HepG2 (cell line): ENCODE data around the gene LAMC1. TPM values are rescaled to one million over a fixed set of nuclear protein-coding genes. Genes with fewer than 3 reads are reported as not detected.

Experiments used
- CENPX ChIP-seq: sonication (generic); formaldehyde crosslinking; IDR thresholded peaks from 2 replicates; pipeline ENCODE4 v1.9.0; 2021; ENCODE audit warnings: mild to moderate bottlenecking, missing genetic modification reagents, moderate library complexity
- CHCHD3 ChIP-seq: sonication (generic); formaldehyde crosslinking; IDR thresholded peaks from 2 replicates; pipeline ENCODE4 v1.8.0; 2022; ENCODE audit warnings: mild to moderate bottlenecking, missing genetic modification reagents, moderate library complexity
- EHMT2 ChIP-seq: fragments of 200-600 bp; sonication (generic); IDR thresholded peaks from 2 replicates; pipeline ENCODE4 v1.7.0; 2017; ENCODE audit warnings: antibody characterized with exemption, low read depth, low read length, borderline replicate concordance
- GABPA ChIP-seq, 2 experiments: IDR thresholded peaks; 2 replicates each; pipeline ENCODE4 v1.6.1; 2011 to 2016; ENCODE audit warnings: low read depth in 2 of 2, low read length in 1 of 2, missing biosample characterization in 1 of 2, missing genetic modification characterization in 1 of 2
- HNRNPL ChIP-seq: fragments of 200-400 bp; formaldehyde crosslinking; IDR thresholded peaks from 2 replicates; pipeline ENCODE4 v1.6.1; 2017; ENCODE audit warnings: mild to moderate bottlenecking, low read depth, low read length
- NBN ChIP-seq: fragments of 450-650 bp; conservative IDR thresholded peaks from 2 replicates; pipeline ENCODE4 v1.6.1; 2017
- PAWR ChIP-seq: sonication (generic); formaldehyde crosslinking; IDR thresholded peaks from 2 replicates; pipeline ENCODE4 v1.4.0; 2020; ENCODE audit warnings: missing genetic modification reagents, mild to moderate bottlenecking, borderline replicate concordance
- PHF8 ChIP-seq: sonication (generic); formaldehyde crosslinking; IDR thresholded peaks from 2 replicates; pipeline ENCODE4 v1.5.0; 2020; ENCODE audit warnings: missing genetic modification reagents
- POLR2AphosphoS2 ChIP-seq: IDR thresholded peaks from 2 replicates; pipeline ENCODE4 v1.6.1; 2011; ENCODE audit warnings: low read depth, low read length, improper control_type of control experiment
- PPARG ChIP-seq: conservative IDR thresholded peaks from 2 replicates; pipeline ENCODE4 v1.6.1; 2016; ENCODE audit warnings: missing biosample characterization, missing genetic modification reagents
- PTBP1 ChIP-seq: fragments of 200-400 bp; formaldehyde crosslinking; IDR thresholded peaks from 2 replicates; pipeline ENCODE4 v1.6.1; 2018; ENCODE audit warnings: low read length, low read depth; ENCODE audit not compliant: poor library complexity, severe bottlenecking
- SUZ12 ChIP-seq: fragments of 150-350 bp; IDR thresholded peaks from 2 replicates; pipeline ENCODE4 v1.6.1; 2014; ENCODE audit warnings: low read depth, low read length
- ZFX ChIP-seq: sonication (generic); formaldehyde crosslinking; IDR thresholded peaks from 2 replicates; pipeline ENCODE4 v1.4.0; 2020; ENCODE audit warnings: mild to moderate bottlenecking, low read depth, missing genetic modification reagents, moderate library complexity
- ZKSCAN8 ChIP-seq: IDR thresholded peaks from 2 replicates; pipeline ENCODE4 v1.6.1; 2016; ENCODE audit warnings: borderline replicate concordance, missing genetic modification reagents, missing compliant biosample characterization
- ZMYM3 ChIP-seq: sonication (generic); formaldehyde crosslinking; IDR thresholded peaks from 2 replicates; pipeline ENCODE4 v1.5.1; 2020; ENCODE audit warnings: mild to moderate bottlenecking, missing genetic modification reagents
- ZNF207 ChIP-seq: fragments of 450-650 bp; IDR thresholded peaks from 2 replicates; pipeline ENCODE4 v1.6.1; 2016; ENCODE audit warnings: antibody characterized with exemption, borderline replicate concordance
- ZNF350 ChIP-seq: sonication (generic); formaldehyde crosslinking; IDR thresholded peaks from 2 replicates; pipeline ENCODE4 v1.4.0; 2020; ENCODE audit warnings: mild to moderate bottlenecking, low read depth, missing genetic modification reagents, borderline replicate concordance
- ZNF570 ChIP-seq: sonication (generic); formaldehyde crosslinking; IDR thresholded peaks from 2 replicates; pipeline ENCODE4 v1.4.0; 2020; ENCODE audit warnings: mild to moderate bottlenecking, missing genetic modification reagents, borderline replicate concordance
- polyA plus RNA-seq, 8 experiments: library from polyadenylated mRNA; depleted of rRNA in 3 of 8; stranded (reverse) in 7 of 8; unstranded in 1 of 8; fragments of >200 nt; fragmentation: Illumina TruSeq in 4 of 8; extraction: Trizol in 4 of 8; gene quantifications; 2 replicates each; pipeline versions ENCODE4 v1.2.1 to v1.2.3, GENCODE V29; 2011 to 2016; ENCODE audit warnings: low read depth in 4 of 8, missing spikeins in 1 of 8, mixed read lengths in 1 of 8; ENCODE audit not compliant: insufficient read depth in 1 of 8
- total RNA-seq, 5 experiments: library from RNA; depleted of rRNA; stranded (reverse); fragments of >200 nt; fragmentation: Illumina TruSeq; extraction: Trizol; gene quantifications; 2 replicates each; pipeline ENCODE4 v1.2.3, GENCODE V29; 2016; ENCODE audit warnings: low read depth in 1 of 5
- TF ChIP-seq, protein P1 (sequence below): sonication (generic); formaldehyde crosslinking; IDR thresholded peaks from 2 replicates; pipeline ENCODE4 v1.5.1; 2020; ENCODE audit warnings: mild to moderate bottlenecking, missing genetic modification reagents
- TF ChIP-seq, protein P2 (sequence below): IDR thresholded peaks from 2 replicates; pipeline ENCODE4 v1.6.1; 2016; ENCODE audit warnings: low read depth, control low read depth
- TF ChIP-seq, protein P3 (sequence below): sonication (generic); formaldehyde crosslinking; IDR thresholded peaks from 2 replicates; pipeline ENCODE4 v1.4.0; 2020; ENCODE audit warnings: mild to moderate bottlenecking, missing genetic modification reagents
- TF ChIP-seq, protein P4 (sequence below): sonication (generic); formaldehyde crosslinking; IDR thresholded peaks from 2 replicates; pipeline ENCODE4 v1.9.0; 2022; ENCODE audit warnings: missing genetic modification reagents, mild to moderate bottlenecking, borderline replicate concordance

The LAMC1 gene
- total and polyA plus RNA-seq, 2 of the 13 experiments (the other 11 are each of a cell fraction or from before 2014, with no cell fraction given) = 58.5 to 137 TPM

DNA sequence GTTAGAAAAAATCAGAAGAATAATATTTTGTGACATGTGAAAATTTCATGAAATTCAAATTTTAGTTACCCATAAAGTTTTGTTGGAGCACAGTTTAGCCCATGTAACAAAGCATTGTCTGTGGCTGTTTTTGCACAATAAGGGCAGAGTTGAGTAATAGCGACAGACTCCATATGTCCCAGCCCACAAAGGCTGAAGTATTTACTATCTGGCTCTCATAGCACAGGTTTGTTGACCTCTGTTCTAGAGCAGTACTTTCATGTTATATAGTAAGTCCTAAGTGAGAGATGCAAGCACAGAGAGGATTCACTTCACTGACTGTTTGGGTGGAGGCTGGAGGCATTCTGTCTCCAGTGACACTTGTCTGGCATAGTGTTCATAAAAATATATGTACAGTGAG, 6.8 kb downstream of the LAMC1 start (continued):
- TF ChIP-seq, protein P1, sequence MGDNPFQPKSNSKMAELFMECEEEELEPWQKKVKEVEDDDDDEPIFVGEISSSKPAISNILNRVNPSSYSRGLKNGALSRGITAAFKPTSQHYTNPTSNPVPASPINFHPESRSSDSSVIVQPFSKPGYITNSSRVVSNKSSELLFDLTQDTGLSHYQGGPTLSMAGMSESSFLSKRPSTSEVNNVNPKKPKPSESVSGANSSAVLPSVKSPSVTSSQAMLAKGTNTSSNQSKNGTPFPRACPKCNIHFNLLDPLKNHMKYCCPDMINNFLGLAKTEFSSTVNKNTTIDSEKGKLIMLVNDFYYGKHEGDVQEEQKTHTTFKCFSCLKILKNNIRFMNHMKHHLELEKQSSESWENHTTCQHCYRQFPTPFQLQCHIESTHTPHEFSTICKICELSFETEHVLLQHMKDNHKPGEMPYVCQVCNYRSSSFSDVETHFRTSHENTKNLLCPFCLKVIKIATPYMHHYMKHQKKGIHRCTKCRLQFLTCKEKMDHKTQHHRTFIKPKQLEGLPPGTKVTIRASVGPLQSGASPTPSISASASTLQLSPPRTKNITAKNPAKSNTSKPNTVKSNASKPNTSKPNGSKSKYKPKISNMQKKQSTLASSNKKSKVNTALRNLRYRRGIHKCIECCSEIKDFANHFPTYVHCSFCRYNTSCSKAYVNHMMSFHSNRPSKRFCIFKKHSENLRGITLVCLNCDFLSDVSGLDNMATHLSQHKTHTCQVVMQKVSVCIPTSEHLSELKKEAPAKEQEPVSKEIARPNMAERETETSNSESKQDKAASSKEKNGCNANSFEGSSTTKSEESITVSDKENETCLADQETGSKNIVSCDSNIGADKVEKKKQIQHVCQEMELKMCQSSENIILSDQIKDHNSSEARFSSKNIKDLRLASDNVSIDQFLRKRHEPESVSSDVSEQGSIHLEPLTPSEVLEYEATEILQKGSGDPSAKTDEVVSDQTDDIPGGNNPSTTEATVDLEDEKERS (CRISPR knock-in tag) = no peak
- TF ChIP-seq CENPX (CRISPR knock-in tag) = no peak
- TF ChIP-seq, protein P2, sequence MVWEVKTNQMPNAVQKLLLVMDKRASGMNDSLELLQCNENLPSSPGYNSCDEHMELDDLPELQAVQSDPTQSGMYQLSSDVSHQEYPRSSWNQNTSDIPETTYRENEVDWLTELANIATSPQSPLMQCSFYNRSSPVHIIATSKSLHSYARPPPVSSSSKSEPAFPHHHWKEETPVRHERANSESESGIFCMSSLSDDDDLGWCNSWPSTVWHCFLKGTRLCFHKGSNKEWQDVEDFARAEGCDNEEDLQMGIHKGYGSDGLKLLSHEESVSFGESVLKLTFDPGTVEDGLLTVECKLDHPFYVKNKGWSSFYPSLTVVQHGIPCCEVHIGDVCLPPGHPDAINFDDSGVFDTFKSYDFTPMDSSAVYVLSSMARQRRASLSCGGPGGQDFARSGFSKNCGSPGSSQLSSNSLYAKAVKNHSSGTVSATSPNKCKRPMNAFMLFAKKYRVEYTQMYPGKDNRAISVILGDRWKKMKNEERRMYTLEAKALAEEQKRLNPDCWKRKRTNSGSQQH (CRISPR knock-in tag) = peak; percentile 57; the same call in 1 of the 2 replicates
- TF ChIP-seq, protein P3, sequence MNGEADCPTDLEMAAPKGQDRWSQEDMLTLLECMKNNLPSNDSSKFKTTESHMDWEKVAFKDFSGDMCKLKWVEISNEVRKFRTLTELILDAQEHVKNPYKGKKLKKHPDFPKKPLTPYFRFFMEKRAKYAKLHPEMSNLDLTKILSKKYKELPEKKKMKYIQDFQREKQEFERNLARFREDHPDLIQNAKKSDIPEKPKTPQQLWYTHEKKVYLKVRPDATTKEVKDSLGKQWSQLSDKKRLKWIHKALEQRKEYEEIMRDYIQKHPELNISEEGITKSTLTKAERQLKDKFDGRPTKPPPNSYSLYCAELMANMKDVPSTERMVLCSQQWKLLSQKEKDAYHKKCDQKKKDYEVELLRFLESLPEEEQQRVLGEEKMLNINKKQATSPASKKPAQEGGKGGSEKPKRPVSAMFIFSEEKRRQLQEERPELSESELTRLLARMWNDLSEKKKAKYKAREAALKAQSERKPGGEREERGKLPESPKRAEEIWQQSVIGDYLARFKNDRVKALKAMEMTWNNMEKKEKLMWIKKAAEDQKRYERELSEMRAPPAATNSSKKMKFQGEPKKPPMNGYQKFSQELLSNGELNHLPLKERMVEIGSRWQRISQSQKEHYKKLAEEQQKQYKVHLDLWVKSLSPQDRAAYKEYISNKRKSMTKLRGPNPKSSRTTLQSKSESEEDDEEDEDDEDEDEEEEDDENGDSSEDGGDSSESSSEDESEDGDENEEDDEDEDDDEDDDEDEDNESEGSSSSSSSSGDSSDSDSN (CRISPR knock-in tag) = peak; percentile 33; the same call in 1 of the 2 replicates
- TF ChIP-seq, protein P4, sequence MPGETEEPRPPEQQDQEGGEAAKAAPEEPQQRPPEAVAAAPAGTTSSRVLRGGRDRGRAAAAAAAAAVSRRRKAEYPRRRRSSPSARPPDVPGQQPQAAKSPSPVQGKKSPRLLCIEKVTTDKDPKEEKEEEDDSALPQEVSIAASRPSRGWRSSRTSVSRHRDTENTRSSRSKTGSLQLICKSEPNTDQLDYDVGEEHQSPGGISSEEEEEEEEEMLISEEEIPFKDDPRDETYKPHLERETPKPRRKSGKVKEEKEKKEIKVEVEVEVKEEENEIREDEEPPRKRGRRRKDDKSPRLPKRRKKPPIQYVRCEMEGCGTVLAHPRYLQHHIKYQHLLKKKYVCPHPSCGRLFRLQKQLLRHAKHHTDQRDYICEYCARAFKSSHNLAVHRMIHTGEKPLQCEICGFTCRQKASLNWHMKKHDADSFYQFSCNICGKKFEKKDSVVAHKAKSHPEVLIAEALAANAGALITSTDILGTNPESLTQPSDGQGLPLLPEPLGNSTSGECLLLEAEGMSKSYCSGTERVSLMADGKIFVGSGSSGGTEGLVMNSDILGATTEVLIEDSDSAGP (CRISPR knock-in tag) = no peak
- TF ChIP-seq NBN = no peak
- TF ChIP-seq ZNF350 (CRISPR knock-in tag) = no peak
- TF ChIP-seq ZNF570 = no peak
- no peak for TF ChIP-seq ZFX (CRISPR knock-in tag)
- peak; percentile 78; the same call in 1 of the 2 replicates for TF ChIP-seq ZKSCAN8 (CRISPR knock-in tag)
- TF ChIP-seq PAWR (CRISPR knock-in tag) = no peak
- no peak for TF ChIP-seq PHF8 (CRISPR knock-in tag)
- peak; percentile 76; the same call in 1 of the 2 replicates for TF ChIP-seq EHMT2
- TF ChIP-seq ZMYM3 = peak; percentile 60; the same call in 1 of the 2 replicates
- peak; percentile 96 for TF ChIP-seq PPARG
- no peak for TF ChIP-seq CHCHD3 (CRISPR knock-in tag)
- no peak for TF ChIP-seq POLR2AphosphoS2
- TF ChIP-seq GABPA (IDR thresholded peaks at IDR 0.05; ENCODE audit: low read depth, low read length) = no peak
- no peak for TF ChIP-seq GABPA (CRISPR knock-in tag; IDR thresholded peaks at IDR 0.05; ENCODE audit: low read depth)
- TF ChIP-seq SUZ12 = no peak
- no peak for TF ChIP-seq PTBP1
- no peak for TF ChIP-seq ZNF207
- no peak for TF ChIP-seq HNRNPL
